Loucy (cell line): ENCODE results near the gene GAST.

Experiments
- H2AFZ ChIP-seq: fragments of 200-600 bp; sonication (generic); 2 replicates; pipeline ENCODE4 v1.6.0; 2016; ENCODE audit warnings: antibody characterized with exemption, mild to moderate bottlenecking, low read length, moderate library complexity
- H3F3A ChIP-seq: fragments of 200-600 bp; 2 replicates; pipeline ENCODE4 v1.6.0; 2016; ENCODE audit warnings: antibody characterized with exemption, low read depth, mild to moderate bottlenecking
- H3K27me3 ChIP-seq: fragments of 200-600 bp; sonication (generic); 2 replicates; pipeline ENCODE4 v1.6.1; 2014; ENCODE audit warnings: low read length, mild to moderate bottlenecking; ENCODE audit not compliant: insufficient read depth, poor library complexity, severe bottlenecking
- H3K36me3 ChIP-seq: fragments of 200-600 bp; sonication (generic); 2 replicates; pipeline ENCODE4 v1.6.1; 2016; ENCODE audit warnings: low read length; ENCODE audit not compliant: insufficient read depth
- H3K4me1 ChIP-seq: fragments of 200-600 bp; sonication (generic); 2 replicates; pipeline ENCODE4 v1.5.1; 2014; ENCODE audit warnings: low read length, mild to moderate bottlenecking; ENCODE audit not compliant: insufficient read depth, poor library complexity, severe bottlenecking
- H3K4me2 ChIP-seq: fragments of 200-600 bp; sonication (generic); 2 replicates; pipeline ENCODE4 v1.6.0; 2014; ENCODE audit warnings: antibody characterized with exemption, low read length, low read depth, mild to moderate bottlenecking; ENCODE audit not compliant: poor library complexity, severe bottlenecking
- H3K4me3 ChIP-seq: fragments of 200-600 bp; sonication (generic); 2 replicates; pipeline ENCODE4 v1.5.1; 2014; ENCODE audit warnings: low read length, mild to moderate bottlenecking, mixed read lengths; ENCODE audit not compliant: poor library complexity, severe bottlenecking
- H3K79me2 ChIP-seq: fragments of 200-600 bp; sonication (generic); 2 replicates; pipeline ENCODE4 v1.6.1; 2014; ENCODE audit warnings: low read length; ENCODE audit not compliant: insufficient read depth
- H3K9ac ChIP-seq: fragments of 200-600 bp; sonication (generic); 2 replicates; pipeline ENCODE4 v1.6.0; 2014; ENCODE audit warnings: mild to moderate bottlenecking, low read depth, low read length, moderate library complexity; ENCODE audit not compliant: poor library complexity, severe bottlenecking
- H3K9me2 ChIP-seq: fragments of 200-600 bp; sonication (generic); replicated peaks from 2 replicates; pipeline ENCODE4 v1.6.1; 2016; ENCODE audit warnings: low read depth, low read length, mixed read lengths
- H3K9me3 ChIP-seq: fragments of 200-600 bp; sonication (generic); 2 replicates; pipeline ENCODE4 v1.6.1; 2014; ENCODE audit warnings: mild to moderate bottlenecking, antibody characterized with exemption, low read length, low read depth; ENCODE audit not compliant: insufficient read depth
- H4K20me1 ChIP-seq: fragments of 200-600 bp; sonication (generic); 2 replicates; pipeline ENCODE4 v1.6.0; 2014; ENCODE audit warnings: antibody characterized with exemption, low read length, mild to moderate bottlenecking; ENCODE audit not compliant: insufficient read depth, poor library complexity, severe bottlenecking
- CTCF ChIP-seq: fragments of 200-600 bp; sonication (generic); conservative IDR thresholded peaks from 2 replicates; pipeline ENCODE4 v1.5.1; 2014; ENCODE audit warnings: mild to moderate bottlenecking, antibody characterized with exemption, low read length
- EZH2phosphoT487 ChIP-seq: fragments of 200-600 bp; IDR thresholded peaks from 2 replicates; pipeline ENCODE4 v1.6.1; 2018; ENCODE audit warnings: antibody characterized with exemption, mild to moderate bottlenecking, moderate library complexity, borderline replicate concordance

Gene GAST

GRCh38 chr17:41686281-41686680 lies 25.9 kb upstream of the GAST start:
- Histone ChIP-seq H2AFZ (no peak overlapping the region), H3K9me2 (no peaks in the 10 kb centered on the region)
- TF ChIP-seq CTCF, result no peak
- TF ChIP-seq EZH2phosphoT487, result no peak

GRCh38 chr17:41687828-41688640 lies 24.1 kb upstream of the GAST start:
- H3K9me2 ChIP-seq, result no peaks in the 10 kb centered on the region
- peaks cover 43% of the 10 kb centered on the region for H3K79me2 ChIP-seq
- TF ChIP-seq EZH2phosphoT487 (no peak), CTCF (peak; percentile 77)
- H3K4me1 ChIP-seq, result peaks cover 28% of the 10 kb centered on the region
- H4K20me1 ChIP-seq, result peaks cover 38% of the 10 kb centered on the region
- peaks cover 7% of the 10 kb centered on the region for H3K27me3 ChIP-seq
- H2AFZ ChIP-seq, result peak overlapping the region; percentile 79
- no peaks in the 10 kb centered on the region for H3F3A ChIP-seq
- H3K4me3 ChIP-seq, result peak overlapping the region; percentile 93
- H3K4me2 ChIP-seq, result peak overlapping the region; percentile 79
- peaks cover 37% of the 10 kb centered on the region for H3K36me3 ChIP-seq
- H3K9ac ChIP-seq, result peak overlapping the region; percentile 75
- no peaks in the 10 kb centered on the region for H3K9me3 ChIP-seq

More at GRCh38 chr17:41686281-41686680, 25.9 kb upstream of the GAST start:
- no peak overlapping the region for H3K9ac ChIP-seq
- peaks cover 22% of the 10 kb centered on the region for H4K20me1 ChIP-seq
- no peaks in the 10 kb centered on the region for H3F3A ChIP-seq
- no peak overlapping the region for H3K4me2 ChIP-seq
- peaks cover 19% of the 10 kb centered on the region for H3K36me3 ChIP-seq
- no peak overlapping the region for H3K4me3 ChIP-seq
- H3K27me3 ChIP-seq, result peaks cover 7% of the 10 kb centered on the region
- H3K9me3 ChIP-seq, result no peaks in the 10 kb centered on the region
- H3K79me2 ChIP-seq, result peaks cover 25% of the 10 kb centered on the region
- peaks cover 22% of the 10 kb centered on the region for H3K4me1 ChIP-seq

GRCh38 chr17:41688641-41689496 lies 23.3 kb upstream of the GAST start, which contains the start of gene EIF1:
Gene EIF1, plus strand, starts transcription at chr17:41688885. Its CDS starts 154 bp downstream, at chr17:41689039.
- Histone ChIP-seq H2AFZ (peak within 1 kb of the TSS; percentile 79), H3F3A (no peaks in the 10 kb centered on the region), H3K9me2 (no peaks in the 10 kb centered on the region), H3K9ac (peak within 1 kb of the TSS; percentile 98), H3K4me2 (peak within 1 kb of the TSS; percentile 95), H3K4me3 (peak within 1 kb of the TSS; percentile 93), H3K27me3 (peaks cover 7% of the 10 kb centered on the region), H3K79me2 (peaks cover 43% of the 10 kb centered on the region), H3K9me3 (no peaks in the 10 kb centered on the region), H3K36me3 (peaks cover 44% of the 10 kb centered on the region), H3K4me1 (peaks cover 28% of the 10 kb centered on the region), H4K20me1 (peaks cover 38% of the 10 kb centered on the region)
- TF ChIP-seq CTCF, result no peak
- TF ChIP-seq EZH2phosphoT487, result no peak
